Neural cell (in vitro differentiated cells): Measurements from ENCODE around the gene VWA3B.

Source experiments
- EP300 ChIP-seq: fragments of 450-650 bp; conservative IDR thresholded peaks from 2 replicates; pipeline ENCODE4 v1.6.1; 2014; ENCODE audit warnings: antibody characterized with exemption, mild to moderate bottlenecking, moderate library complexity; ENCODE audit not compliant: poor library complexity, severe bottlenecking
- EZH2 ChIP-seq: fragments of 200-600, 300-800 bp; shearing (Covaris generic), sonication (generic); IDR thresholded peaks from 2 replicates; pipeline ENCODE4 v1.6.1; 2014; ENCODE audit warnings: antibody characterized with exemption, low read length, borderline replicate concordance, mild to moderate bottlenecking; ENCODE audit not compliant: insufficient read depth, poor library complexity, severe bottlenecking
- POLR2AphosphoS5 ChIP-seq: IDR thresholded peaks from 2 replicates; pipeline ENCODE4 v1.6.1; 2012
- RAD21 ChIP-seq: fragments of 450-650 bp; conservative IDR thresholded peaks from 2 replicates; pipeline ENCODE4 v1.6.1; 2014; ENCODE audit warnings: antibody characterized with exemption, mild to moderate bottlenecking, moderate library complexity
- SMC3 ChIP-seq: fragments of 450-650 bp; conservative IDR thresholded peaks from 2 replicates; pipeline ENCODE4 v1.6.1; 2014; ENCODE audit warnings: antibody characterized with exemption, mild to moderate bottlenecking, moderate library complexity; ENCODE audit not compliant: poor library complexity
- TAF1 ChIP-seq: IDR thresholded peaks from 2 replicates; pipeline ENCODE4 v1.6.1; 2012; ENCODE audit warnings: low read depth
- TF ChIP-seq, protein P1 (sequence below): fragments of 450-650 bp; IDR thresholded peaks from 2 replicates; pipeline ENCODE4 v1.5.1; 2014; ENCODE audit warnings: antibody characterized with exemption, mild to moderate bottlenecking, moderate library complexity; ENCODE audit not compliant: poor library complexity, severe bottlenecking
- TF ChIP-seq, protein P2 (sequence below): IDR thresholded peaks from 2 replicates; pipeline ENCODE4 v1.6.1; 2012; ENCODE audit warnings: borderline replicate concordance

DNA sequence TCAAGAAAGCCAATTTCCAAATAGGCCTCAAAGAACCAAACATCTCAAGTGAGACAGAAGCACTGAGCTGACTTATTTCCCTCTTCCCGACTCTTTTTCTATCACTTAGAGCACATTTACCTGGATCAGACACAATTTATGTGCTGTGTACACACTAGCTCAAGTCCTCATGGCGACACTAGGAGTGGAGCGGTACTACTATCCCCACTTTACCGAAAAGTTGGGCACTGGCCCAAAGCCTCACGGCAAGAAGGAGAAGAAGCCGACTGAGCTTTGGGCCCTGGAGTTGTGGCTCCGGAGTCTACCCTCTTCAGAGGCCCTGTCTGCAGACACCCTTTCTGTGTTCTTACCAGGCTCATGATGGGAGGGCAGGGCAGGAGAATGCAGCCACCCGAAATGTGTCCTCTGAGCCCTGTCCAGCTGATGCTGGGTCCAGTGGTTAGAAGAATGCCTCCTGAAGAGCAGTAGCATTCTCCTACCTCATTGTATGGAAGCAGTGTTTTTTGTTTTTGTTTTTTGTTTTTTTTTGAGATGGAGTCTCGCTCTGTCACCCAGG is 167.6 kb downstream of the VWA3B start:
- TF ChIP-seq TAF1, result no peak
- TF ChIP-seq, protein P1, sequence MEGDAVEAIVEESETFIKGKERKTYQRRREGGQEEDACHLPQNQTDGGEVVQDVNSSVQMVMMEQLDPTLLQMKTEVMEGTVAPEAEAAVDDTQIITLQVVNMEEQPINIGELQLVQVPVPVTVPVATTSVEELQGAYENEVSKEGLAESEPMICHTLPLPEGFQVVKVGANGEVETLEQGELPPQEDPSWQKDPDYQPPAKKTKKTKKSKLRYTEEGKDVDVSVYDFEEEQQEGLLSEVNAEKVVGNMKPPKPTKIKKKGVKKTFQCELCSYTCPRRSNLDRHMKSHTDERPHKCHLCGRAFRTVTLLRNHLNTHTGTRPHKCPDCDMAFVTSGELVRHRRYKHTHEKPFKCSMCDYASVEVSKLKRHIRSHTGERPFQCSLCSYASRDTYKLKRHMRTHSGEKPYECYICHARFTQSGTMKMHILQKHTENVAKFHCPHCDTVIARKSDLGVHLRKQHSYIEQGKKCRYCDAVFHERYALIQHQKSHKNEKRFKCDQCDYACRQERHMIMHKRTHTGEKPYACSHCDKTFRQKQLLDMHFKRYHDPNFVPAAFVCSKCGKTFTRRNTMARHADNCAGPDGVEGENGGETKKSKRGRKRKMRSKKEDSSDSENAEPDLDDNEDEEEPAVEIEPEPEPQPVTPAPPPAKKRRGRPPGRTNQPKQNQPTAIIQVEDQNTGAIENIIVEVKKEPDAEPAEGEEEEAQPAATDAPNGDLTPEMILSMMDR, result no peak
- no peak for TF ChIP-seq SMC3
- no peak for TF ChIP-seq EP300
- no peak for TF ChIP-seq POLR2AphosphoS5
- TF ChIP-seq, protein P2, sequence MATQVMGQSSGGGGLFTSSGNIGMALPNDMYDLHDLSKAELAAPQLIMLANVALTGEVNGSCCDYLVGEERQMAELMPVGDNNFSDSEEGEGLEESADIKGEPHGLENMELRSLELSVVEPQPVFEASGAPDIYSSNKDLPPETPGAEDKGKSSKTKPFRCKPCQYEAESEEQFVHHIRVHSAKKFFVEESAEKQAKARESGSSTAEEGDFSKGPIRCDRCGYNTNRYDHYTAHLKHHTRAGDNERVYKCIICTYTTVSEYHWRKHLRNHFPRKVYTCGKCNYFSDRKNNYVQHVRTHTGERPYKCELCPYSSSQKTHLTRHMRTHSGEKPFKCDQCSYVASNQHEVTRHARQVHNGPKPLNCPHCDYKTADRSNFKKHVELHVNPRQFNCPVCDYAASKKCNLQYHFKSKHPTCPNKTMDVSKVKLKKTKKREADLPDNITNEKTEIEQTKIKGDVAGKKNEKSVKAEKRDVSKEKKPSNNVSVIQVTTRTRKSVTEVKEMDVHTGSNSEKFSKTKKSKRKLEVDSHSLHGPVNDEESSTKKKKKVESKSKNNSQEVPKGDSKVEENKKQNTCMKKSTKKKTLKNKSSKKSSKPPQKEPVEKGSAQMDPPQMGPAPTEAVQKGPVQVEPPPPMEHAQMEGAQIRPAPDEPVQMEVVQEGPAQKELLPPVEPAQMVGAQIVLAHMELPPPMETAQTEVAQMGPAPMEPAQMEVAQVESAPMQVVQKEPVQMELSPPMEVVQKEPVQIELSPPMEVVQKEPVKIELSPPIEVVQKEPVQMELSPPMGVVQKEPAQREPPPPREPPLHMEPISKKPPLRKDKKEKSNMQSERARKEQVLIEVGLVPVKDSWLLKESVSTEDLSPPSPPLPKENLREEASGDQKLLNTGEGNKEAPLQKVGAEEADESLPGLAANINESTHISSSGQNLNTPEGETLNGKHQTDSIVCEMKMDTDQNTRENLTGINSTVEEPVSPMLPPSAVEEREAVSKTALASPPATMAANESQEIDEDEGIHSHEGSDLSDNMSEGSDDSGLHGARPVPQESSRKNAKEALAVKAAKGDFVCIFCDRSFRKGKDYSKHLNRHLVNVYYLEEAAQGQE, result no peak
- no peak for TF ChIP-seq RAD21
- TF ChIP-seq EZH2, result no peak
